Ishikawa (cell line): ENCODE measurements around the gene ELAVL2.

ENCODE experiments used
- CEBPB ChIP-seq: IDR thresholded peaks from 2 replicates; pipeline ENCODE4 v1.6.1; 2012
- CREB1 ChIP-seq: IDR thresholded peaks from 2 replicates; pipeline ENCODE4 v1.6.1; 2012; ENCODE audit warnings: low read depth
- EGR1 ChIP-seq: IDR thresholded peaks from 2 replicates; pipeline ENCODE4 v1.6.1; 2012
- EP300 ChIP-seq: IDR thresholded peaks from 2 replicates; pipeline ENCODE4 v1.6.1; 2012; ENCODE audit warnings: borderline replicate concordance
- FOXM1 ChIP-seq: IDR thresholded peaks from 2 replicates; pipeline ENCODE4 v1.6.1; 2012; ENCODE audit warnings: low read depth, borderline replicate concordance
- NFIC ChIP-seq: IDR thresholded peaks from 2 replicates; pipeline ENCODE4 v1.6.1; 2012
- RAD21 ChIP-seq: IDR thresholded peaks from 2 replicates; pipeline ENCODE4 v1.6.1; 2012; ENCODE audit warnings: low read depth
- TAF1 ChIP-seq: IDR thresholded peaks from 2 replicates; pipeline ENCODE4 v1.6.1; 2012; ENCODE audit warnings: low read depth, mild to moderate bottlenecking
- TCF12 ChIP-seq: IDR thresholded peaks from 2 replicates; pipeline ENCODE4 v1.6.1; 2012; ENCODE audit warnings: low read depth
- TEAD4 ChIP-seq: IDR thresholded peaks from 2 replicates; pipeline ENCODE4 v1.6.1; 2012
- YY1 ChIP-seq: IDR thresholded peaks from 2 replicates; pipeline ENCODE4 v1.6.1; 2012; ENCODE audit warnings: low read depth
- ZBTB7A ChIP-seq: IDR thresholded peaks from 2 replicates; pipeline ENCODE4 v1.6.1; 2012; ENCODE audit warnings: low read depth
- TF ChIP-seq, protein P1 (sequence below): IDR thresholded peaks from 2 replicates; pipeline ENCODE4 v1.6.1; 2012
- TF ChIP-seq, protein P2 (sequence below): IDR thresholded peaks from 2 replicates; pipeline ENCODE4 v1.6.1; 2012; ENCODE audit warnings: low read depth, mild to moderate bottlenecking
- TF ChIP-seq, protein P3 (sequence below): IDR thresholded peaks from 2 replicates; pipeline ENCODE4 v1.6.1; 2012

ELAVL2 gene

DNA sequence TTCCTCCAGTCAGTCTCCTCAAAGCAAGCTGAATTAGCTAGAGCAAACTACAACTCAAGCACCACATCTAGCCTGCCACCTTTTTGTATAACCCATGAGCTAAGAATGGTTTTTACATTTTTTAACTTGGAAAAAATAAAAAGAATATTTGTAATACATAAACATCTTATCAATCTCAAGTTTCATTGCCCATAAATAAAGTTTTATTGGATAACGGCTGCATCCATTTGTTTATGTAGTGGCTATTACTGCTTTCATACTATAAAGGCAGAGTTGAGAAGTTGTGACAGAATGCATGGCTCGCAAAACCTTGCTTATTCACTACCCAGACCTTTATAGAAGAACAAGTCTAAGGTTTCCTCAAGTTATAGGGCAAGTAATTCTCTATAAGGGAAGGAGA, 95.7 kb downstream of the ELAVL2 start:
- no peak for TF ChIP-seq NFIC
- TF ChIP-seq, protein P1, sequence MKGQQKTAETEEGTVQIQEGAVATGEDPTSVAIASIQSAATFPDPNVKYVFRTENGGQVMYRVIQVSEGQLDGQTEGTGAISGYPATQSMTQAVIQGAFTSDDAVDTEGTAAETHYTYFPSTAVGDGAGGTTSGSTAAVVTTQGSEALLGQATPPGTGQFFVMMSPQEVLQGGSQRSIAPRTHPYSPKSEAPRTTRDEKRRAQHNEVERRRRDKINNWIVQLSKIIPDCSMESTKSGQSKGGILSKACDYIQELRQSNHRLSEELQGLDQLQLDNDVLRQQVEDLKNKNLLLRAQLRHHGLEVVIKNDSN: no peak
- TF ChIP-seq ZBTB7A: no peak
- TF ChIP-seq RAD21: no peak
- no peak for TF ChIP-seq TEAD4
- no peak for TF ChIP-seq CREB1
- no peak for TF ChIP-seq CEBPB

DNA sequence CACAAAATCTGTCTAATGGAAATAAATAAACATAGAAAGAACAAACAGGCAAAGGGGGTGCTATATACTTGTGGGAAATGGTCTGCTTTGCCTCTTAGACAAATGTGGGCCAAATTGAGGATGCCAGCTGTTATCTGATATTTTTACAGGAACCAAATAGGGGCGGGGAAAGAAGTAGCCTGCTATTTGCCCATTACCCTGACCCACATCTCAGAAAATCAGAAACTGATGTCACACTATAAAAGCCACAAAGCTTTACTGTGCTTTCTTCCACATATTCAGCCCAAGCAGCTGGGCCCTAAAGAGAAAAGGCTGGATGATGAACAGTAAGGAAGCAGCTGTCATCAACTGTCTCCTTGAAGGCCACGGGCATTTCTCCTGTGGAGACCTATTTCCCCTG, 97.3 kb downstream of the ELAVL2 start:
- no peak for TF ChIP-seq YY1
- TF ChIP-seq TCF12: no peak
- TF ChIP-seq, protein P2, sequence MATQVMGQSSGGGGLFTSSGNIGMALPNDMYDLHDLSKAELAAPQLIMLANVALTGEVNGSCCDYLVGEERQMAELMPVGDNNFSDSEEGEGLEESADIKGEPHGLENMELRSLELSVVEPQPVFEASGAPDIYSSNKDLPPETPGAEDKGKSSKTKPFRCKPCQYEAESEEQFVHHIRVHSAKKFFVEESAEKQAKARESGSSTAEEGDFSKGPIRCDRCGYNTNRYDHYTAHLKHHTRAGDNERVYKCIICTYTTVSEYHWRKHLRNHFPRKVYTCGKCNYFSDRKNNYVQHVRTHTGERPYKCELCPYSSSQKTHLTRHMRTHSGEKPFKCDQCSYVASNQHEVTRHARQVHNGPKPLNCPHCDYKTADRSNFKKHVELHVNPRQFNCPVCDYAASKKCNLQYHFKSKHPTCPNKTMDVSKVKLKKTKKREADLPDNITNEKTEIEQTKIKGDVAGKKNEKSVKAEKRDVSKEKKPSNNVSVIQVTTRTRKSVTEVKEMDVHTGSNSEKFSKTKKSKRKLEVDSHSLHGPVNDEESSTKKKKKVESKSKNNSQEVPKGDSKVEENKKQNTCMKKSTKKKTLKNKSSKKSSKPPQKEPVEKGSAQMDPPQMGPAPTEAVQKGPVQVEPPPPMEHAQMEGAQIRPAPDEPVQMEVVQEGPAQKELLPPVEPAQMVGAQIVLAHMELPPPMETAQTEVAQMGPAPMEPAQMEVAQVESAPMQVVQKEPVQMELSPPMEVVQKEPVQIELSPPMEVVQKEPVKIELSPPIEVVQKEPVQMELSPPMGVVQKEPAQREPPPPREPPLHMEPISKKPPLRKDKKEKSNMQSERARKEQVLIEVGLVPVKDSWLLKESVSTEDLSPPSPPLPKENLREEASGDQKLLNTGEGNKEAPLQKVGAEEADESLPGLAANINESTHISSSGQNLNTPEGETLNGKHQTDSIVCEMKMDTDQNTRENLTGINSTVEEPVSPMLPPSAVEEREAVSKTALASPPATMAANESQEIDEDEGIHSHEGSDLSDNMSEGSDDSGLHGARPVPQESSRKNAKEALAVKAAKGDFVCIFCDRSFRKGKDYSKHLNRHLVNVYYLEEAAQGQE: no peak
- TF ChIP-seq, protein P3, sequence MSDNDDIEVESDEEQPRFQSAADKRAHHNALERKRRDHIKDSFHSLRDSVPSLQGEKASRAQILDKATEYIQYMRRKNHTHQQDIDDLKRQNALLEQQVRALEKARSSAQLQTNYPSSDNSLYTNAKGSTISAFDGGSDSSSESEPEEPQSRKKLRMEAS: no peak
- no peak for TF ChIP-seq ZBTB7A
- no peak for TF ChIP-seq TEAD4
- no peak for TF ChIP-seq EP300
- no peak for TF ChIP-seq CREB1
- TF ChIP-seq NFIC: no peak

DNA sequence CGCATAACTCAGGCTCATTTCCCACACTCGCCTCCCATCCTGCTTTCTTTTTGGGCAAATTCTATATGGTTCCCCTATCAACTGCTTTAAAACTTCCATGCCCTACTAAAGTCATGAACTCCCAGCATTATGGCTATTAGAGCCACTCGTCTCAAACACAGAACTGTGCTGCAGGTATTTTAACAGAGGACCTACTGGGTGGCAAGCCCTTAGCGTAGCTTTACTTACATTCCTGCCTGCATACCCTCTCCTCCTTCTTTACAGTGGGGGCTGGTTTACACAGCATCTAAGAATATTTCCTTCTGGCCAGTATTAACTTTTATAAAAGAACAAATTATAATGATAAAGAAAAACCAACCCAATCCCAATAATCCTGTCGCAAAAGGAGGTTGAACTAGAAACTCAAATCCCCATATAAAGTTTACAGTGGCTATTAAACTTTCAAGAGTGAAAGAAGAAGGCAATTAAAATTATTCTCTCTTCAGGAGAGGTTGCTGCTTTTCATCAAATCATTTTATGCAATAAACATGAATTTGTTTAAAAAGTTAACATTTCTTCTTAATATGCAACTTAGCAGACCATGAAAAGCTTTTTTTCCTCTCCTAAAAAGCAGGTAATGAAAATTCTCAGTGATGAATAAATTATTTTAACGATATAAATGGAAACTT, 100.6 kb downstream of the ELAVL2 start:
- TF ChIP-seq, protein P2: no peak
- no peak for TF ChIP-seq EP300
- no peak for TF ChIP-seq CREB1
- TF ChIP-seq, protein P3: no peak
- TF ChIP-seq EGR1: no peak
- TF ChIP-seq NFIC: no peak
- no peak for TF ChIP-seq TAF1
- no peak for TF ChIP-seq TCF12
- TF ChIP-seq, protein P1: no peak

DNA sequence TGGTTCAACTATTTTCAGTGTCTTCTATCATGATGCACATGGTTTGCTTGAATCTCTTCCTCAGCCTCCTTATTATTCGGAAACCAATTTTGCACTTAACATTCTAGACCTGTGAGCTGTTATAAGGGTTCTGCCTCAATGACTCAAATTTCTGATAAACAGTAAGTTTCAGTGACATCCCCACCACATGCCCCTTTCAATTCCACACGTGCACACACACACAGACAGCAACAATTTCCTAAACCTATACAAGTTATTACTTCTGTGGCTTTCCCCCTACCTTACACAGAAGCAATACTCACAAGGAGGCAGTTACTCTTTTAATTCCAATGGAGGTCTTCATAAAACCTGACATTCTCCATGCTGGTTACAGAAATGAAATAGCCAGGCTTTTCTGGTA, 102.4 kb downstream of the ELAVL2 start:
- TF ChIP-seq TCF12 (no peak), YY1 (no peak), ZBTB7A (no peak), CEBPB (no peak), FOXM1 (no peak), CREB1 (no peak), NFIC (no peak), TEAD4 (no peak), EP300 (no peak), EGR1 (no peak), RAD21 (no peak), TAF1 (no peak)
- TF ChIP-seq, protein P2: no peak
- TF ChIP-seq, protein P3: no peak
- TF ChIP-seq, protein P1: no peak
